GM12878 (cell line): ENCODE results near the gene NFKB2. TPM values are rescaled to one million over a fixed set of nuclear protein-coding genes. Genes with fewer than 3 reads are reported as not detected.

ENCODE experiments used
- BACH1 ChIP-seq: fragments of 450-650 bp; IDR thresholded peaks from 2 replicates; pipeline ENCODE4 v1.6.1; 2017; ENCODE audit warnings: mild to moderate bottlenecking, borderline replicate concordance
- BCL3 ChIP-seq: IDR thresholded peaks from 2 replicates; pipeline ENCODE4 v1.6.1; 2011; ENCODE audit warnings: borderline replicate concordance, low read depth, mild to moderate bottlenecking, moderate library complexity, low read length; ENCODE audit not compliant: insufficient read depth, poor library complexity, severe bottlenecking
- CREB1 ChIP-seq: IDR thresholded peaks from 2 replicates; pipeline ENCODE4 v1.6.1; 2012; ENCODE audit warnings: low read depth, mild to moderate bottlenecking, inconsistent platforms
- CREM ChIP-seq: IDR thresholded peaks from 2 replicates; pipeline ENCODE4 v1.6.1; 2014; ENCODE audit warnings: antibody characterized with exemption, low read depth
- EED ChIP-seq: sonication (generic); IDR thresholded peaks from 2 replicates; pipeline ENCODE4 v1.6.1; 2016; ENCODE audit warnings: antibody characterized with exemption, low read depth
- GATAD2B ChIP-seq: fragments of 450-650 bp; conservative IDR thresholded peaks from 2 replicates; pipeline ENCODE4 v1.6.1; 2017; ENCODE audit warnings: low read depth, mild to moderate bottlenecking, moderate library complexity
- HDGF ChIP-seq: fragments of 450-650 bp; IDR thresholded peaks from 2 replicates; pipeline ENCODE4 v1.6.1; 2016; ENCODE audit warnings: antibody characterized with exemption
- IRF5 ChIP-seq: fragments of 450-650 bp; IDR thresholded peaks from 2 replicates; pipeline ENCODE4 v1.6.1; 2017; ENCODE audit warnings: borderline replicate concordance
- KDM1A ChIP-seq: fragments of 200-600 bp; sonication (generic); IDR thresholded peaks from 2 replicates; pipeline ENCODE4 v1.6.1; 2016; ENCODE audit warnings: borderline replicate concordance
- MYC ChIP-seq: IDR thresholded peaks from 2 replicates; pipeline ENCODE4 v1.6.1; 2011; ENCODE audit warnings: mild to moderate bottlenecking, low read length, moderate library complexity, inconsistent platforms; ENCODE audit not compliant: insufficient read depth, insufficient replicate concordance, insufficient read length, severe bottlenecking
- NBN ChIP-seq: fragments of 450-650 bp; IDR thresholded peaks from 2 replicates; pipeline ENCODE4 v1.6.1; 2016
- NFYB ChIP-seq: IDR thresholded peaks from 2 replicates; pipeline ENCODE4 v1.6.1; 2011; ENCODE audit warnings: low read depth, mild to moderate bottlenecking, low read length, improper control_type of control experiment, moderate library complexity; ENCODE audit not compliant: insufficient read depth
- PAX8 ChIP-seq: fragments of 450-650 bp; IDR thresholded peaks from 2 replicates; pipeline ENCODE4 v1.6.1; 2017; ENCODE audit warnings: mild to moderate bottlenecking, moderate library complexity
- POLR2A ChIP-seq: IDR thresholded peaks from 2 replicates; pipeline ENCODE4 v1.6.1; 2011; ENCODE audit warnings: low read depth, mild to moderate bottlenecking, low read length
- RELA ChIP-seq: fragments of 450-650 bp; IDR thresholded peaks from 2 replicates; pipeline ENCODE4 v1.8.0; 2014; ENCODE audit warnings: borderline replicate concordance; ENCODE audit not compliant: partially characterized antibody
- SIN3A ChIP-seq: IDR thresholded peaks from 2 replicates; pipeline ENCODE4 v1.6.1; 2012; ENCODE audit warnings: low read depth, low read length, improper control_type of control experiment
- SKIL ChIP-seq: fragments of 450-650 bp; IDR thresholded peaks from 2 replicates; pipeline ENCODE4 v1.6.1; 2017; ENCODE audit warnings: mild to moderate bottlenecking, low read depth, inconsistent platforms; ENCODE audit not compliant: poor library complexity, severe bottlenecking
- SMC3 ChIP-seq: IDR thresholded peaks from 2 replicates; pipeline ENCODE4 v1.6.1; 2011; ENCODE audit warnings: low read length, improper control_type of control experiment, borderline replicate concordance
- ZBED1 ChIP-seq: IDR thresholded peaks from 2 replicates; pipeline ENCODE4 v1.6.1; 2016; ENCODE audit warnings: borderline replicate concordance
- ZBTB33 ChIP-seq: fragments of 450-650 bp; IDR thresholded peaks from 2 replicates; pipeline ENCODE4 v1.6.1; 2017; ENCODE audit warnings: mild to moderate bottlenecking
- ZNF217 ChIP-seq: fragments of 450-650 bp; IDR thresholded peaks from 2 replicates; pipeline ENCODE4 v1.6.1; 2017; ENCODE audit warnings: antibody characterized with exemption, mild to moderate bottlenecking
- ZSCAN29 ChIP-seq: fragments of 450-650 bp; IDR thresholded peaks from 2 replicates; pipeline ENCODE4 v1.6.1; 2017; ENCODE audit warnings: mild to moderate bottlenecking, moderate library complexity
- polyA plus RNA-seq, 11 experiments: library from polyadenylated mRNA; depleted of rRNA in 4 of 11; unstranded in 6 of 11; stranded (reverse) in 5 of 11; fragments of >200 nt; fragmentation: Nextera tagmentation in 4 of 11; fragmentation: Illumina TruSeq in 1 of 11; extraction: Ambion mirVana in 4 of 11; extraction: Trizol in 1 of 11; gene quantifications; 1 replicate in 1 of 11; 2 replicates in 10 of 11; pipeline versions ENCODE4 v1.2.1 to v1.2.3, GENCODE V29; 2011 to 2016; ENCODE audit warnings: inconsistent platforms in 2 of 11, missing spikeins in 2 of 11, low read depth in 1 of 11
- total RNA-seq, 4 experiments: library from RNA; depleted of rRNA in 3 of 4; stranded (reverse); fragments of >200 nt in 3 of 4; fragmentation: Illumina TruSeq in 1 of 4; extraction: Trizol in 1 of 4; gene quantifications; 2 replicates each; pipeline versions ENCODE4 v1.2.1 to v1.2.3, GENCODE V29; 2013 to 2021
- TF ChIP-seq, protein P1 (sequence below): IDR thresholded peaks from 2 replicates; pipeline ENCODE4 v1.6.1; 2012; ENCODE audit warnings: low read length, inconsistent platforms

NFKB2 gene
- total and polyA plus RNA-seq, 10 of the 15 experiments (the other 5 are each of a cell fraction or from before 2014, with no cell fraction given) = 0.56 to 144 (median 49.4) TPM

GRCh38 chr10:102395400-102396316 lies at the start of gene NFKB2 (continued):
- no peak for TF ChIP-seq NFYB
- TF ChIP-seq CREM = peak; percentile 81
- TF ChIP-seq EED = peak; percentile 85
- no peak for TF ChIP-seq SIN3A
- no peak for TF ChIP-seq KDM1A
- TF ChIP-seq SKIL = no peak
- TF ChIP-seq MYC = no peak
- peak; percentile 55 for TF ChIP-seq POLR2A
- no peak for TF ChIP-seq IRF5
- peak; percentile 95 for TF ChIP-seq RELA
- no peak for TF ChIP-seq ZBTB33
- no peak for TF ChIP-seq PAX8
- no peak; the same call in 1 of the 2 replicates for TF ChIP-seq ZBED1
- TF ChIP-seq CREB1 = no peak
- peak; percentile 6 for TF ChIP-seq BCL3
- no peak; the same call in 1 of the 2 replicates for TF ChIP-seq ZNF217
- peak; percentile 69 for TF ChIP-seq GATAD2B
- TF ChIP-seq SMC3 = no peak
- peak; percentile 40; the same call in 1 of the 2 replicates for TF ChIP-seq NBN
- TF ChIP-seq HDGF = peak; percentile 12; the same call in 1 of the 2 replicates
- TF ChIP-seq ZSCAN29 = no peak
- peak; percentile 82 for TF ChIP-seq BACH1
- TF ChIP-seq, protein P1, sequence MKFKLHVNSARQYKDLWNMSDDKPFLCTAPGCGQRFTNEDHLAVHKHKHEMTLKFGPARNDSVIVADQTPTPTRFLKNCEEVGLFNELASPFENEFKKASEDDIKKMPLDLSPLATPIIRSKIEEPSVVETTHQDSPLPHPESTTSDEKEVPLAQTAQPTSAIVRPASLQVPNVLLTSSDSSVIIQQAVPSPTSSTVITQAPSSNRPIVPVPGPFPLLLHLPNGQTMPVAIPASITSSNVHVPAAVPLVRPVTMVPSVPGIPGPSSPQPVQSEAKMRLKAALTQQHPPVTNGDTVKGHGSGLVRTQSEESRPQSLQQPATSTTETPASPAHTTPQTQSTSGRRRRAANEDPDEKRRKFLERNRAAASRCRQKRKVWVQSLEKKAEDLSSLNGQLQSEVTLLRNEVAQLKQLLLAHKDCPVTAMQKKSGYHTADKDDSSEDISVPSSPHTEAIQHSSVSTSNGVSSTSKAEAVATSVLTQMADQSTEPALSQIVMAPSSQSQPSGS = no peak
